ENCODE data around the gene TOR2A. TPM values are rescaled to one million over a fixed set of nuclear protein-coding genes. Genes with fewer than 3 reads are reported as not detected.
"Not testable (repeated sequence)": the region's sequence is repeated elsewhere in the genome, so short reads cannot be mapped to it uniquely, and the experiment has no call there.

Gene TOR2A
- total RNA-seq, 1 experiment from 2014 or later = 18.9 TPM

- no peak for DNase-seq (ENCODE audit: low spot score)
These were observed 34.0 kb upstream of the TOR2A start for GRCh38 chr9:127769101-127769500.

- DNase-seq (ENCODE audit: low spot score) = no peak
These were observed 33.6 kb upstream of the TOR2A start for GRCh38 chr9:127768698-127769097.

- DNase-seq (ENCODE audit: low spot score) = no peak
These were observed 32.8 kb upstream of the TOR2A start for GRCh38 chr9:127767909-127768331.

DNA sequence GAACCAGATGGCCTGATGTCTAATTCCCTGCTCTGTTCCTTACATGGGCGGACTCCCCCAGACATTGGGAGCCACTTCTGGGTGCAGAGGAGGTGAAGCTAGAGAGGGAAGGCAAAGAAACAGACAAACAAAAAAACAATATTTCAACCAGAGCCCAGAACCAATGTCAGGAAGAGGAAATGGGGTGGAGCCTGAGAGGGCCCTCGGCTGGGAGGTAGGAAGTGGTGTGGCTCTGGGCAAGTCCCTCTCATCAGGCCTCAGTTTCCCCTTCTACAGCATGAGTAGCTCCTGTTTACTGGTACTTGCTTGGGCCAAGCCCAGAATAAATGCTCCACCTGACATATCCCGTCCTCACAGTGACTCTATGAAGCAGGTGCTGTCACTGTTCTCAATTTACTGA lies 32.3 kb upstream of the TOR2A start:
- DNase-seq (ENCODE audit: low spot score) = no peak

- no peak for DNase-seq (ENCODE audit: low spot score)
These were observed 30.3 kb upstream of the TOR2A start for GRCh38 chr9:127765418-127765817.

DNA sequence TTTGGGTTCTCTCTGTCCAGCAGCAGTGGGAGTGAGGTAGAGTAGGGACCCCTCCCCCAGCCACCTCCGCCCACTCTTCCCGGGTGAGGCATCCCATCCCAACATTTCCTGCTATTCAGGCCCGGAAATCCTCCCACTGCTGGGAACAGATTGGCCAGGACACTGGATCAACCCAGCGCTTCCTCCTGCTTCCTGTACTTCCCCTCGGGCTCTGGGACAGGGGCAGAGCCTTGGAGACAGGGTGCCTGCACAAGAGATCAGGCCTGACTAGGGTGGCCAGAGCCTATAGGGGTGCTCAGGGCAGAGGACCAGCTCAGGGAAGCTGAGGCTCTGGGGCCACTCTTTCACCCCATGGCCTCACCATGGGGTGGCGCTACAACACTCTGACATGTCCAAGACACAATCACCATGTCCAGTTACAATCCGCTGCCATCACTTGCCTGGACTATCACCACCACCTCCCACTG lies 28.9 kb upstream of the TOR2A start:
- peak; percentile 23 for DNase-seq (ENCODE audit: low spot score)

DNA sequence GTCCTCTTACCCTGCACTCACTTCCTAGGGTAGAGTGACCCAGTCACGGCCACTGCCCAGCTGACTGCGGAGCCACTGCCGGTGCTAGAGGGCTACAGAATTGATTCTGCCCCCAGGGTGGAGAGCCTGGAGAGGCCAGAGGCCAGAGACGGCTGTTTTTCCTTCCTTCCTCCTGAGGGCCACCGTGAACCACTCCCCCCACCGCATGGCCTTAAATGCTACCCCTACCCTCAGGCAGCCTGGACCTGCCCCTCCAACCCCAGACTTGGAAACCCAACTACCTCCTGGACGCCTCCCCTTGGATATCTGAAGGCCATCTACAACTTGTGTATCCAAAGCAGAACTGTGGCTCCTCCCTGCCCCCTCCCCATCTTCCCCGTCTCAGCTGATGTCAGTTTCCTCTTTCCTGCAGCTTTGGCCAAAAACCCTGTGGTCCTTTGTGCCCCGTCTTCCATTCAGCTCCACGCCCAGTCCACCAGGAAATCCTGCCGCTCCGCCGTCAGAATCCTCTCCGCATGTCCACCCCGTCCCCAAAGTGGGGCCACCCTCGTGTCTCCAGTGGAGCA lies 27.1 kb upstream of the TOR2A start:
- DNase-seq (ENCODE audit: low spot score) = no peak

DNA sequence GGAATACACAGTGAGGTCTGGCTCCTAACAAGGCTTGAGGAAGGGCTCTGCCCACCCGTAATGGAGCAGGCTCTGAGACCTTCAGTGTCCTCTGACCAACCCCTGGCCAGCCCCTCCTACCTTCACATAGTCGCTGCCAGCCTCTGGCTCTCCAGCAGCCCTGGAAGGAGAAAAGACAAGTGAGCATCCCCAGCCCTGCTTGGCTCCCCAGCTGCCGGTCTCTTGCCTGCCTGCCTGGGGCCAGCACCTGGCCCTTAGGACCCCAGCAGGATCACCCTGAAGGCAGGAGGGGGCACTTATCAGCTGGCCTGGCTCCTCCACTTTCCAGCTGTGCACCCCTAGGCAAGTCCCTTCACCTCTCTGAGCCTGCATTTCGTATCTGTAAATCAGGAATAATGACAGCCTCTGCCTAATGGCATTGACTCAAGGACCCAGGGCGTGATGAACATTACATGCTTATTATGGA lies 26.4 kb upstream of the TOR2A start:
- DNase-seq (ENCODE audit: low spot score) = no peak

- no peak for DNase-seq (ENCODE audit: low spot score)
These were observed 26.0 kb upstream of the TOR2A start for GRCh38 chr9:127761061-127761460.

DNA sequence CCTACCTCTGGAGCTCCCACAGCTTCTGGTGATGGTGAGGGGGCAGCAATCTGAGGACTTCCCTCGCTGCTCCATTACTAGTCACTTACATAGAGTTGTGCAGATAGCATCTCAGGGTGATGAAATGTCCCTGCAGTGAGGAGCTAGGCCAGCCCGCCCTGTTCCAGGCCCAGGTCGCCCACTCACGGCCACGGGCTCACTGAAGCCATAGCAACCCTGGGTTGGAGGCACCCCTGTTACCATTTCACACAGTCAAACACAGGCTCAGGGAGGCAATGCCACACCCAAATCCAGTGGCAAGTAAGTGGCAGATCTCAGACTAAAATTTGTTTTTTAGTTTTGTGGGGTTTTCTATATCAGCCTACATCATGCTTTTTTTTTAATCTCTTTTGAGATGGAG lies 23.7 kb upstream of the TOR2A start:
- no peak for DNase-seq (ENCODE audit: low spot score)

DNA sequence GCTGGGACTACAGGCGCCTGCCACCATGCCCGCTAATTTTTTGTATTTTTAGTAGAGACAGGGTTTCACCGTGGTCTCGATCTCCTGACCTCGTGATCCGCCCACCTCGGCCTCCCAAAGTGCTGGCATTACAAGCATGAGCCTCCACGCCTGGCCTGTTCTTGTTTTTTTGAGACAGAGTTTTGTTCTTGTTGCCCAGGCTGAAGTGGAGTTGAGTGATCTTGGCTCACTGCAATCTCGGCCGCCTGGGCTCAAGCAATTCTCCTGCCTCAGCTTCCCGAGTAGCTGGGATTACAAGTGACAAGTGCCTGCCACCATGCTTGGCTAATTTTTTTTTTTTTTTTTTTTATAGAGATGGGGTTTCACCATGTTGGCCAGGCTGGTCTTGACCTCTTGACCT lies 21.7 kb upstream of the TOR2A start:
- DNase-seq (ENCODE audit: low spot score) = not testable (repeated sequence)

DNA sequence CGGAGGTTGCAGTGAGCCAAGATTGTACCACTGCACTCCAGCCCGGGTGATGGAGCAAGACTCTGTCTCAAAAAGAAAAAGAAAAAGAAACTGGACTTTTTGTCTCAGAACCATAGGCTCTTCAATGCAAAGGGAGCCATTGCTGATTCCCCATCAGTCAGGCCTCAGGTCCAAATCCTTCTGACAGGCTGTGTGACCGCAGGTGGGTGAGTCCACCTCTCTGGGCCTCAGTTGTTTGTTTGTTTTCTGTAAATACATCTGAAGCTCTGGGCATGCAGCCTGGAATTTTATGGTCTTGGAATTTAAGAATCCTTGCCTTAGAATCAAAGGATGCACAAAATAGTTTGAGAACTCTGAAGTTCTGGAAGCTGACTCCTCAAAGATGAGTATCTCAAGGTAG lies 21.1 kb upstream of the TOR2A start:
- DNase-seq (ENCODE audit: low spot score) = no peak

DNA sequence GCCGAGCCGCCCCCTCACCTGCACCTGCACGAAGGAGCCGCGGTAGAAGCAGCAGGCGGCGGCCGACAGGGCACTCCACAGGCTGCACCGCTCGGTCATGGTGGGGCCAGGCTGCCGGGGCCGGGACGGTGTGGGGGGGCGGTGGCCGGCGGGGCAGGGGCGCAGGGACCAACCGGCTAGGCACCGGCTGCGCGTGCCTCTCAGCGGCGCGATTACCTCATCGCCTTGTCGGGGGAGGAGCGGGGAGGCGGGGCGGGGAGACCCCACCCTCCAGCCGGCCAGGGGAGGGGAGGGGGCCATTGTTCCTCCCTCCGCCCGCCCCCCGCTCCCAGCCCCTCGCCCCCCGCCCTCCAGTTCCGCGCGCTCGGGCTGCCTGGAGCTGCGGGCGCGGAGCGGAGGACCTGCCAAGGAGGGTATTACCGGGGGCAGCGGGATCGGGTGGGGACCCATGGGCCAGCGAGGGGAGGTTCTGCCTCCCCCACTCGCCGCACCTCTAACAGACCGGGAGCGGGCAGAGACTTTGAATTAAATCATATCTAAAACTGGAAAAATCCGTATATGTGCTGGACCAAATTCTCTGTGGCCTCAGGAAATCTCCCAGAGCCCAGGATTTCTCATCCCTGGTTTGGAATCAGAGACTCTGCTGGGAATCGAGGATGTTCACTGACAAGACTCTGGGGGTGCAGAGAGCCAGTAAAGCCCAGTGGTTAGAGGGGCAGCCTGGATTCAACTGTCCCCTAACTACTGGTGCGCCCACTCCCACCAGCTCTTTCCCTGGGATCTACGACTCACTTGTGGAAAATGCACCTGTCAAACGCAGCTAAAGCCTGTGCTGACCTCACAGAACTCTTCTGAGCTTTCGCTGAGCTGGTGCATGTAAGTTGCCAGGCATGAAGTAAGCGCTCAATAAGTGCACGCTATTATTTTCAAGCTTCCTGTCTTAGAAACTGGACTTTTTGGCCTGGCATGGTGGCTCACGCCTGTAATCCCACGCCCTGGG lies 20.3 kb upstream of the TOR2A start:
- DNase-seq (ENCODE audit: low spot score) = no peak

- no peak for DNase-seq (ENCODE audit: low spot score)
These were observed 19.3 kb upstream of the TOR2A start for GRCh38 chr9:127754099-127755060.

DNA sequence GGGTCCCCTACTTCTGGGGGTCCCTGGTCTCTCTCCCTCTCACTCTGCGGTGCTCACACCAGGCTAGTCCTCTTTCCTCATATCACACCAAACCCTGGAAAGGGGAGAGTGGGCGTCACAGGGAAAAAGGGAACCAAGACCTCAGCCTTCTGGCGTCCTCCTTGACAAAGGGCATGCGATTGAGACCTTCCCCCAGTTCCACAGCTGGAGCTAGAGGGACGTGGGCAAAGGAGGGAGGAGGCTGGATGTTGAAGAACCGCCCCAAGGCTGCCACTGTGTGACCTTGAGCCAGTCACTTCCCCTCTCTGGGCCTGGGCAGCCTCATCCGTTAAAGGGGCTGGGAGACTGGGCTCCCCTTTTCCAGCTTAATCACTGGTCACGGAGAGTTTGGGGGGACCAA lies 18.5 kb upstream of the TOR2A start:
- DNase-seq (ENCODE audit: low spot score) = no peak

GRCh38 chr9:127753148-127753547 lies 18.1 kb upstream of the TOR2A start:
- DNase-seq (ENCODE audit: low spot score) = no peak

- DNase-seq (ENCODE audit: low spot score) = peak; percentile 29
These were observed 16.4 kb upstream of the TOR2A start for GRCh38 chr9:127751269-127752054.

- no peak for DNase-seq (ENCODE audit: low spot score)
These were observed 14.1 kb upstream of the TOR2A start for GRCh38 chr9:127749090-127749787.

DNA sequence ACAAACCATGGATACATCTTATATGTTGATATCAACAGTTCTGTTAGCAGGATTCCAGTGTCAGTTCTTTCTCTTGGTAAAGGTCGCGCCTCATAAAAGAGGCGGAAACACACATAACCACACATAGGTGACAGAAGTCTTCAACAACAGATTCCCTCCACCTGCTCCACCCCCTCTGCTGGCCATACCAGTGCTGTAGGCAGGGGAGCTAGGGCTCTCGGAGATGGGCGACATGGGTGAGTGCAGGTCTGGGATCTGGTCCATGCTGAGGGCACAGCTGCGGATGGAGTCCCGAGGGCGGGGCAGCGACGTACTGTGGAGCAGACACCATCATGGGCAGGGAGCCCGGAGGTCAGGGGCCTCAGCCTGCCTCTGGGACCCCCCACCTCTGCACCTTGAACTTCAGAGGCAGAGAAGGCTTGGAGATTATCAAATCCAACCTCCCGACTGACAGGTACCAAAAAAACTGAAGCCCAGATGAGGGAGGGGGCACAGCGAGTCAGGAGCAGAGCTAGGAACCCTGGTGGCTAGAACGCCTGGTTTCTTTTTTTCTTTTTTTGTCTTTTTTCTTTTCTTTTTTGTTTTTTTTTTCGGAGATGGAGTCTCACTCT lies 12.0 kb upstream of the TOR2A start:
- peak; percentile 52 for DNase-seq (ENCODE audit: low spot score)
